ENCODE results near the gene TRABD.

The TRABD gene

DNA sequence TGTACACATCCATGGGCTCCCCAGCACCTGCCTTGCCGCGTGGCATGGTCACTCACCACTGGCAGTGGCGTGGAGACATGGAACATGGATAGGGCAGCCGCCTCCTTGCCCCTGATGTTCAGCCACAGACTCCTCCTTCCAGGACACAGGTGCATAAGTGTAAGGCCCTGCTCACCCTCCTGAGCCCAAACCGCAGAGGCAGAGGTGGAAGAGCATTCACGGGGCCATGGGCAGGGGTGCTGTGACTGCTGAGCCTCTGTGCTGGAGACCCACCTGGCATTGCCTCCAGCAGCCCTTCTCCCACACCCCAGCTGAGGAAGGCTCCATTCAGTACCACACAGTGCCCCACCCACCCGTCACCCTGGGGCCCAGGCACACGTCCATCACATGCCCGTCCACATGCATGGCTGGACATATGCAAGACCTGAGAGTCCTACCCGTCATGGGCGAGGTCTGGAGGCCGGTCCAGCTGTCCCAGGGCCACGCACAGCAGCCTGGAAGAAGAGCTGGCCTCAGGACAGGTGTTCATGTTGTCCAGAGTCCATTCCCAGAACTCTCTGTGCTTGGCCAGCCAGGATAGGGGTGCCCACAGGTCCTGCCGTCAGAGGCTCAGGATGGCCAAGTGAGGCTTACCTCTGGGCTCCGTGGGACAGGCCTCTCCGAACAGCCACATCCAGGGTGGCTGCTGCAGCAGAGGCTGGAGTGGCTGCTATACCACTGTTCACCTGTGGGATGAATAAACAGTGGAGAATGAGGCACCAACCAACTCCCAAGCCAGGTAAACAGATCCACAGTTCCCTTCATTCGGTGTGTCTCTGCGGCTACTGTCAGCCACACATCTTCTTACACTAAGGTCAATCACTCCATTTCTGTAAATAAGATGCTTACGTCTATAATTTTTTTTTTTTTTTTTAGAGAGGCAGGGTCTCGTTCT lies 60.8 kb downstream of the TRABD start:
- DNase-seq = no peak

DNA sequence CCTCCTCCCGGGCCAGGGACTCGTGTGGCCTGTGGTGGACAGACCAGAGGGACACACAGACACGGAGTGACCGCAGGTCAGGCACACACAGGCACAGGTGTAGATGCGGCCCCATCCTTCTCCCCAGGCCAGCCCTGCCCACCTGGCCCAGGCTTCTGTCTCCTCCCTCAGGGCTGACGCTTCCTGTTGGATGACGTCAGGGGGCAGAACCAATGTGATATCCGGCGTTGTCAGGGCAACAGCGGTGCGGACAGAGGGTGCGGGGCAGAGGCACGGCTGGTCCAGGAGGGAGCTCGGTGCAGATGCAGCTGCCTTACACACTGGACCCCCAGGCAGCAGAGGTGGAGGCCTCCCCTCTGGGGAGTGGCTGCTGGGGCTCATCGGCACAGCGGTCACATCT lies 62.0 kb downstream of the TRABD start:
- no peak for DNase-seq

DNA sequence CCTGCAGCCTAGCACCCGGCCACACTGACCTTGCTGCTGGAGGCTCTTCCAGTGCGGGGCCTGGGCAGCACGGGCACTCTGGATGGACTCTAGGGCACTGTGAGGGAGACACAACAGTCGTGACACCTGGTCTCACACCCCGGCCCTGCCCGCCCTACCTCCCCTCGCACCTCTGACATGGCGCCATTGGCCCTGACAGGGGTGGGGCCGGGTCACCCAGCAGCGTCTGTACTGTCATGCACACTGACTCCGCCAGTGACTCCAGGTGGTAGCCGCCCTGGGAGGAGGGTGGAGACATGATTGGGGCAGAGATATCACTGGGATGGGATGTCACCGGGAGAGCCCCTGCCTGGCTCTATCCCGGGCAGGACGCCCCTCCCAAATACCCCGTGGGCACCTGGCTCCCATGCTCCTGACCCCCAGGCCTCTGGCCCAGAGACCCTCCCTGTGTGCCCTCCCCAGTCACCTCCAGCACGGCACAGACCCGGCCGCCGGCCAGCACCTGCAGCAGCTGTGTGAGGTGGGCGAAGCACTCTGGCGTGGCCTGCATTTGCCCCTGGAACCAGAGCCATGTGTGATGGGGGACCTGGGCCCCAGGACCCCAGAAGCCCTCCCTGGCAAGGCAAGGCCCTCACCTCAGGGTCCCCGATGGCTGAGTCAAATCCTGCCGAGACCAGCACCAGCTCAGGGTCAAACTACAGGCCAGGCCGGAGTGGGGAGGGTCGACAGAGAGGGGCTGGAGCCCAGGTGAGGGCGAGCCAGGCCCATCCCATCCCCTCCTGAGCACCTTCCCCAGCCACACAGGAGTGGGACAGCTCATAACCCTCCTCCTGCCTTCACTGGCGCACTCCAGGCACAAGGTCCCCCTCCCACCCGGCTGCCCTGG lies 62.7 kb downstream of the TRABD start:
- DNase-seq = no peak
